ENCODE measurements around the gene LAMB2.

LAMB2 gene

GRCh38 chr3:49151610-49152009 lies 18.8 kb upstream of the LAMB2 start:
- DNase-seq (ENCODE audit: low read depth) = no peak
- TF ChIP-seq, protein P1, sequence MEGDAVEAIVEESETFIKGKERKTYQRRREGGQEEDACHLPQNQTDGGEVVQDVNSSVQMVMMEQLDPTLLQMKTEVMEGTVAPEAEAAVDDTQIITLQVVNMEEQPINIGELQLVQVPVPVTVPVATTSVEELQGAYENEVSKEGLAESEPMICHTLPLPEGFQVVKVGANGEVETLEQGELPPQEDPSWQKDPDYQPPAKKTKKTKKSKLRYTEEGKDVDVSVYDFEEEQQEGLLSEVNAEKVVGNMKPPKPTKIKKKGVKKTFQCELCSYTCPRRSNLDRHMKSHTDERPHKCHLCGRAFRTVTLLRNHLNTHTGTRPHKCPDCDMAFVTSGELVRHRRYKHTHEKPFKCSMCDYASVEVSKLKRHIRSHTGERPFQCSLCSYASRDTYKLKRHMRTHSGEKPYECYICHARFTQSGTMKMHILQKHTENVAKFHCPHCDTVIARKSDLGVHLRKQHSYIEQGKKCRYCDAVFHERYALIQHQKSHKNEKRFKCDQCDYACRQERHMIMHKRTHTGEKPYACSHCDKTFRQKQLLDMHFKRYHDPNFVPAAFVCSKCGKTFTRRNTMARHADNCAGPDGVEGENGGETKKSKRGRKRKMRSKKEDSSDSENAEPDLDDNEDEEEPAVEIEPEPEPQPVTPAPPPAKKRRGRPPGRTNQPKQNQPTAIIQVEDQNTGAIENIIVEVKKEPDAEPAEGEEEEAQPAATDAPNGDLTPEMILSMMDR (IDR thresholded peaks at IDR 0.05; ENCODE audit: control insufficient read depth, insufficient read depth, low read depth, low read length, missing control alignments) = no peak
- no peak overlapping the region for H3K4me3 ChIP-seq (ENCODE audit: control insufficient read depth, low read depth, low read length)

- DNase-seq (ENCODE audit: low read depth) = no peak
- no peak overlapping the region for H3K4me3 ChIP-seq (ENCODE audit: control insufficient read depth, low read depth, low read length)
- TF ChIP-seq, protein P1 (IDR thresholded peaks at IDR 0.05; ENCODE audit: control insufficient read depth, insufficient read depth, low read depth, low read length, missing control alignments) = no peak
These were observed 15.3 kb upstream of the LAMB2 start for GRCh38 chr3:49148159-49148558.

DNA sequence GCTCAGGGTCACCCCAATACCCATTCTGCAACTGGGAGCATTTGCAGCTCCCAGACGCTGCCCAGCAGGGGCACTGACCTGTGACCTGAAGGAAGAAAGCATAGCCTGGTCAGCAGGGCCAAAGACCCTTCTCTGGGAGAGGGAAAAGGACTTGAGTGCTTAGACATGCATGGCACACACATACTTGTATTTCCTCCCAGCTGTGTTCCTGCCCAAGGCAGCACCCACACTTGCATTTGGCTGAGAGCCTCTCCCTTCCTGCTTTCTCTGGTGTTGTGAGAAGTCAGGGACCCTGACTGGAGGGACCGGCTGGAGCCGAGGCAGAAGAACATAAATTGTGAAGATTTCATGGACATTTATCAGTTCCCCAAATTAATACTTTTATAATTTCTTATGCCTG lies 7.2 kb upstream of the LAMB2 start:
- TF ChIP-seq, protein P1 (IDR thresholded peaks at IDR 0.05; ENCODE audit: control insufficient read depth, insufficient read depth, low read depth, low read length, missing control alignments) = no peak
- no peak overlapping the region for H3K4me3 ChIP-seq (ENCODE audit: control insufficient read depth, low read depth, low read length)
- DNase-seq (ENCODE audit: low read depth) = no peak

- H3K4me3 ChIP-seq (ENCODE audit: control insufficient read depth, low read depth, low read length) = no peak overlapping the region
- no peak for DNase-seq (ENCODE audit: low read depth)
- TF ChIP-seq, protein P1 (IDR thresholded peaks at IDR 0.05; ENCODE audit: control insufficient read depth, insufficient read depth, low read depth, low read length, missing control alignments) = no peak
These were observed 2.6 kb upstream of the LAMB2 start for GRCh38 chr3:49135499-49135898.

- TF ChIP-seq, protein P1 (IDR thresholded peaks at IDR 0.05; ENCODE audit: control insufficient read depth, insufficient read depth, low read depth, low read length, missing control alignments) = no peak
- H3K4me3 ChIP-seq (ENCODE audit: control insufficient read depth, low read depth, low read length) = no peak overlapping the region
- DNase-seq (ENCODE audit: low read depth) = no peak
These were observed 1.8 kb upstream of the LAMB2 start for GRCh38 chr3:49134471-49135265.

DNA sequence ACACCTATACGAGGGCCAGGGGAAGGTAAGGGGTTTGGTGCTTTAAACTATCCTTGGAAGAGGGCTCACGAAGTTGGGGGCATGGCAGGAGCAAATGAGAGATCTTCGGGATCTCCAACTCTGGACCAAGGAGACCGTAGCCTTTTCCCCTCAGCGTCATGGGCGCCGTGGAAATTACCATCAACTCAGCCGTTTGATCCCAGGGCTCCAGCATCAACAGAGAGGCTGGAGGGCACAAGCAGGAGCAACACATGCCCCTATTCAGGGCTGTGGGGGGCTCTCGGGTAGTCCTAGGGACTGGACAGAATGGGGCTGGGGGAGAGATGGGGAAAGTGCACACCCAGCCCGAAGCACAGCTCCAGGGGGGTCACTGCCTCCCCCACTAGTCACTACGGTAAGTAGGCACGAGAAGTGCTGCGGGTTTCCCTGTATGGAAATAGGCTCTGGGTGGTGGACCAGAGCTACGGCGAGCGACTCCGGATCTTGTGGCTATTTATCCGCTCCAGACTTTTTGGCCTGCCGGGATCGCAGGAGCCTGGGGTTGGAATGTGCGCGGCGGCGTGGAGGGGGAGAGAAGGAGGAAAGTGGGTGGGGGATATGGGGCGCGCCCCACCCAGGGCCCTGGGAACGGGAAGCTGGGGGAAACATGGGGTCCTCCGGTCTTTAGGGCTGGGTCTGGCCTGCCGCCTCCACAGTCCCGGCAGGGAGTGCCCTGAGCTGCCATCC lies 539 bp upstream of the LAMB2 start:
- DNase-seq (ENCODE audit: low read depth) = peak; percentile 62
- H3K4me3 ChIP-seq (ENCODE audit: control insufficient read depth, low read depth, low read length) = peak overlapping the region; percentile 83
- TF ChIP-seq, protein P1 (IDR thresholded peaks at IDR 0.05; ENCODE audit: control insufficient read depth, insufficient read depth, low read depth, low read length, missing control alignments) = no peak
